Adrenal gland (tissue), 5 donors: ENCODE data around the gene PLOD2.

Experiments used
- POLR2A ChIP-seq, 2 donors: fragments of 450-650 bp; IDR thresholded peaks; one replicate each; pipeline ENCODE4 v1.6.1; 2017; ENCODE audit warnings: antibody characterized with exemption in 2 of 2, mild to moderate bottlenecking in 2 of 2, moderate library complexity in 1 of 2
- TF ChIP-seq, protein P1 (sequence below), 6 experiments: fragments of 450-650 bp in 4 of 6; fragments of 200-600 bp in 2 of 6; sonication (generic) in 1 of 6; IDR thresholded peaks; 1 replicate in 5 of 6; 2 replicates in 1 of 6; pipeline versions ENCODE4 v1.5.1 to v1.8.0; 2016 to 2021; ENCODE audit warnings: antibody characterized with exemption in 6 of 6, mild to moderate bottlenecking in 2 of 6, moderate library complexity in 1 of 6
- donor health status: DM: no; HTN: no; CAD: no.

DNA sequence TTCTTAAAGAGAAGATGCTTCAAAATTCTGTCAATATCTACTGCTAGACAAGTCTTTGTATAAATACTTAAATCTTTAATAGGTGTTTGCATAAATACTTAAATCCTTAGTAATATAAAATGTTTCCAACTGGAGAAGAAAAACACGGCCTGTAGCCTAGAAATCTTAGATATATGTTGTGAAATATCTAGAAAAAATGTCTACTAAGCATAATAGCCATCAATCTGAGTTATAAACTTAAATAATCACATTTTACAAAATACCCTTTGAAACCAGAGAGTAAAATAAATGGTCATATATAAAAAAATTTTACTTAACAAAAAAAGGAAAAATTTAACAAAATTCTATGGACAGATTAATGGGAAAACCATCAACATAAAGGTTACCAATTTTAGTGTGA lies 73.9 kb downstream of the PLOD2 start:
- TF ChIP-seq POLR2A (IDR thresholded peaks at IDR 0.05) = no peak
- TF ChIP-seq, protein P1, sequence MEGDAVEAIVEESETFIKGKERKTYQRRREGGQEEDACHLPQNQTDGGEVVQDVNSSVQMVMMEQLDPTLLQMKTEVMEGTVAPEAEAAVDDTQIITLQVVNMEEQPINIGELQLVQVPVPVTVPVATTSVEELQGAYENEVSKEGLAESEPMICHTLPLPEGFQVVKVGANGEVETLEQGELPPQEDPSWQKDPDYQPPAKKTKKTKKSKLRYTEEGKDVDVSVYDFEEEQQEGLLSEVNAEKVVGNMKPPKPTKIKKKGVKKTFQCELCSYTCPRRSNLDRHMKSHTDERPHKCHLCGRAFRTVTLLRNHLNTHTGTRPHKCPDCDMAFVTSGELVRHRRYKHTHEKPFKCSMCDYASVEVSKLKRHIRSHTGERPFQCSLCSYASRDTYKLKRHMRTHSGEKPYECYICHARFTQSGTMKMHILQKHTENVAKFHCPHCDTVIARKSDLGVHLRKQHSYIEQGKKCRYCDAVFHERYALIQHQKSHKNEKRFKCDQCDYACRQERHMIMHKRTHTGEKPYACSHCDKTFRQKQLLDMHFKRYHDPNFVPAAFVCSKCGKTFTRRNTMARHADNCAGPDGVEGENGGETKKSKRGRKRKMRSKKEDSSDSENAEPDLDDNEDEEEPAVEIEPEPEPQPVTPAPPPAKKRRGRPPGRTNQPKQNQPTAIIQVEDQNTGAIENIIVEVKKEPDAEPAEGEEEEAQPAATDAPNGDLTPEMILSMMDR (IDR thresholded peaks at IDR 0.05) = no peak
